ENCODE data around the gene SEPTIN2. TPM values are rescaled to one million over a fixed set of nuclear protein-coding genes. Genes with fewer than 3 reads are reported as not detected.

Gene SEPTIN2
- total RNA-seq, 2 donors from 2014 or later, result 226 to 271 TPM

GRCh38 chr2:241323778-241324177 lies 8.1 kb downstream of the SEPTIN2 start:
- Histone ChIP-seq H3K4me3 (no peak overlapping the region), H3K9me3 (no peaks in the 10 kb centered on the region), H3K4me1 (peaks cover 64% of the 10 kb centered on the region), H3K27me3 (no peaks in the 10 kb centered on the region), H3K27ac (peak overlapping the region in 2 of 4 donors; percentile 14 to 48), H3K36me3 (replicated peaks in 1 of 2; ENCODE audit: insufficient read depth in 1 of 2, low read depth in 2 of 2) (peaks cover 0 to 4% of the 10 kb centered on the region in 2 donors)
- DNase-seq, result no peak
- TF ChIP-seq POLR2A (IDR thresholded peaks at IDR 0.05) (no peak), CTCF (IDR thresholded peaks at IDR 0.05) (no peak)
- ATAC-seq, result no peak
- 53 to 57% methylated on average over 5 of the region's 5 CpGs for WGBS, 2 donors
- intact Hi-C loops (cut with DNase I), result no loop called here

- H3K27ac ChIP-seq, result peak overlapping the region in 2 of 4 donors; percentile 14 to 48
- no peaks in the 10 kb centered on the region for H3K27me3 ChIP-seq
- intact Hi-C loops (cut with DNase I), result no loop called here
- no peak for DNase-seq
- ATAC-seq, result no peak
- H3K36me3 ChIP-seq (replicated peaks in 1 of 2; ENCODE audit: insufficient read depth in 1 of 2, low read depth in 2 of 2), result peaks cover 0 to 5% of the 10 kb centered on the region in 2 donors
- no peaks in the 10 kb centered on the region for H3K9me3 ChIP-seq
- H3K4me1 ChIP-seq, result peaks cover 54% of the 10 kb centered on the region
- H3K4me3 ChIP-seq, result no peak overlapping the region
- TF ChIP-seq POLR2A (IDR thresholded peaks at IDR 0.05) (no peak), CTCF (IDR thresholded peaks at IDR 0.05) (no peak)
Measured at GRCh38 chr2:241324775-241325174, 9.1 kb downstream of the SEPTIN2 start.

GRCh38 chr2:241325257-241325656 lies 9.5 kb downstream of the SEPTIN2 start:
- intact Hi-C loops (cut with DNase I), result no loop called here
- Histone ChIP-seq H3K27ac (no peak overlapping the region), H3K4me1 (peaks cover 49% of the 10 kb centered on the region), H3K27me3 (no peaks in the 10 kb centered on the region), H3K4me3 (no peak overlapping the region), H3K36me3 (replicated peaks in 1 of 2; ENCODE audit: insufficient read depth in 1 of 2, low read depth in 2 of 2) (peaks cover 0 to 5% of the 10 kb centered on the region in 2 donors), H3K9me3 (no peaks in the 10 kb centered on the region)
- 50 to 60% methylated on average over 1 of the region's 1 CpG for WGBS, 2 donors
- no peak for ATAC-seq
- DNase-seq, result no peak
- TF ChIP-seq POLR2A (IDR thresholded peaks at IDR 0.05), result no peak
- no peak for TF ChIP-seq CTCF (IDR thresholded peaks at IDR 0.05)

GRCh38 chr2:241329669-241330615 lies 14.2 kb downstream of the SEPTIN2 start:
- TF ChIP-seq POLR2A (IDR thresholded peaks at IDR 0.05) (no peak), CTCF (IDR thresholded peaks at IDR 0.05) (no peak)
- Histone ChIP-seq H3K4me1 (peaks cover 4% of the 10 kb centered on the region), H3K4me3 (no peak overlapping the region), H3K27me3 (no peaks in the 10 kb centered on the region), H3K9me3 (no peaks in the 10 kb centered on the region), H3K36me3 (replicated peaks in 1 of 2; ENCODE audit: insufficient read depth in 1 of 2, low read depth in 2 of 2) (peaks cover 0 to 9% of the 10 kb centered on the region in 2 donors), H3K27ac (no peak overlapping the region)
- DNase-seq (no peak), ATAC-seq (no peak)
- intact Hi-C loops (cut with DNase I), result no loop called here
- 85% methylated on average over 11 of the region's 11 CpGs for WGBS, 2 donors
